ENCODE data around the gene NOS3.

Gene NOS3

DNA sequence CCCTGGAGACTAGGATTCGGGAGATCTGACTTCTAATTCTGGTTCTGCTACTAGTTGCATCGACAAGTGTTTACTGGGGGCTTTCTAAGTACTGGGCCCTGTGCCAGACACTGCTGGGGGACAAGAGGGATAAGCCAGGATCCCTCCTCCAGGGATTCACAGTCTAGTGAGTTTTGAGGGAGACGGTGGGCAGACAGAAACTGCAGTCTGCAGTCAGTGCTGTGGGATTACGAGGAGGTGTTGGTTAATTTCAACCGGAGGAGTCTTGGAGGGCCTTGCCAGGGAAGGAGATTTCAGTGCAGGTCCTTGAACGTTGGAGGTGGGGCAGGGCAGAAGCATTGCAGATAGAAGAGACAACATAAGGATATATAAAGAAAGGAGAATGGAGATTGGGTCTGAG is 9.2 kb upstream of the NOS3 start:
- DNase-seq = no peak

- DNase-seq = no peak
These were observed 8.5 kb upstream of the NOS3 start for GRCh38 chr7:150982351-150982750.

DNA sequence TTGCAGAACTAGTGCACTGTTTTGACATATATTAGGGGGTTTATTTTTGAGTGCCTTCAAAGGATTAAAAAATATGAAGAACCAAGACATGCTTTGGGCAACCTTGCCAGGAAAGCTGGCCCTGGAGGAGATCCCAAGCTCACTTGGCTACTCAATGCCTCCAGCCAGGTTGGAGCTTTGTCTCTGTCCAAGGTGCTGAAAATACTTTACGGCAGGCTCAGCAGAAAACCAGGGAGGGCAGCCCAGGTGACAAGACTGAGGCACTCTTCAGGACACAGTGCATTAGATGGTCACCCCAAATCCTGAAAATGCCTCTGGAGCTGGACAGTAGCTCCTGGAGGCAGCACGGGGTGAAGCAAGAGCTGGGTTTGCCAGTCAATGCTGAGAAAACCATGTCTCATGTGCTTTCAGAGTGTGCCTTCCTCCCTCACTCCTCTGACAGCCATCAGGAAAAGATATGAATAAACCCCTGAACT is 6.9 kb upstream of the NOS3 start:
- DNase-seq = no peak

- DNase-seq = peak; percentile 38
These were observed 4.7 kb upstream of the NOS3 start for GRCh38 chr7:150986099-150986512.

DNA sequence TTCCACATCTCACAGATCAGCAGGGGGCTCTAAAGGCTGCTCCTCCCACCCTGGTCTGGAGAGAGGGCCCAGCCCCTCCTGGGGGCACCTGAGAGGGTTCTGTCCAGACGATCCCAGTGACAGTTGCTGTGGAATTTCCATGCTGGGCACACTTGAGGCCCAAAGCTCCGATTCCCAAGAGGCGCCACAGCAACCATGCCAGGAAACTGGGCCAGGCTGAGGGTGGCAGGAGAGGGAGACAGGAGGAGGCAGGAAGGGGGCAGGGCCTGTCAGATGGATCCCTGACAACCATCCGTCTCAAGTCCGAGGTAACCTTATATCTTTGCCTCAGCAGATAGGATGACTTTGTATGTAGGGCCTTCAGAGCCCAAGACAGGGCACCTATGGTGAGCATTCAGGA is 4.3 kb upstream of the NOS3 start:
- DNase-seq = no peak

DNA sequence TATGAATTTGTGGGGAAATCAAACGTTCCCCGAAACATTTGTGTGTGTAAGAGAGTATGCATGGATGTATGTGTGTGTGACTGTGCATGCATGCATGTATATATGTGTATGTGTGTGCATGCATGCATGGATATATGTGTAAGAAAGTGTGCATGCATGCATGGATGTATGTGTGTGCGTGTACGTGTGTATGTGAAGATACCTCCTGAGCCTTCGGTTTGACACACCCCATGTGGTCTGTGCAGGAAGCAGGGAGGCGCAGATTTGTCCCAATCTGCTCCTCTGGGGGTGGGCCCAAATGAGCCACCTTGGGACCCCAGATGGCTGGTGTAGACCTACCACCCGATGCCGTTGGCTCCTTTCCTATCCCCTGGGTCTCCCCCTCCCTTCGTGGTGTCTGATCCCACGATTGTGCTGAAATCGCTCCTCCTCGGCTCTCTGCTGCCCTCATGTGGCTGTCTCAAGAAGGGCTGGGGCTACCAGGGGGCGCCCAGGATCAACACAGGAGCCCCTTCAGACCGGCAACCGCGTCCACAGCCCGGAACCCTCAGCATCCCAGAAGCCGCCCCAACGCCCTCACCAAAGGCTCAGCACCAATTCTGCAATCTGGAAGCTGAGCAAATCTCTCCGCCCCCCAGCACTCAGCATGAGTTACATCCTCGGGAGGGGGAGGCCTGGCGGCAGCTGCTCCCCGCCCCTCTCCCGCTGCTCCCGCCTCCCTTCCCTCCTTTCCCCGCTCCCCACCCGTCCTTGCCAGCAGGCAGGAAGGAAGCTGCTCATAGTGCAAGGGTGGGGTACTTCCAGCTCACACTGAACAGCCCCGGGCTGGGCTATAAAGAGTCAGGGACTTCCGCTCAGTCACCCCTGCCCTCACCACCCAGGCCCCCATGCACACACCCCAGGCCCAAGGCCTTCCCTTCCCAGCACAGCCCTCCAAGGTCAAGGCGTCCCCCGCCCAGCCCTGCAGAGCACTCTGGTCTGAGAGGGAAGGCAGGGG is 2.3 kb upstream of the NOS3 start:
- peak; percentile 58 for DNase-seq

GRCh38 chr7:150989456-150989855 is 1.4 kb upstream of the NOS3 start:
- no peak for DNase-seq

DNA sequence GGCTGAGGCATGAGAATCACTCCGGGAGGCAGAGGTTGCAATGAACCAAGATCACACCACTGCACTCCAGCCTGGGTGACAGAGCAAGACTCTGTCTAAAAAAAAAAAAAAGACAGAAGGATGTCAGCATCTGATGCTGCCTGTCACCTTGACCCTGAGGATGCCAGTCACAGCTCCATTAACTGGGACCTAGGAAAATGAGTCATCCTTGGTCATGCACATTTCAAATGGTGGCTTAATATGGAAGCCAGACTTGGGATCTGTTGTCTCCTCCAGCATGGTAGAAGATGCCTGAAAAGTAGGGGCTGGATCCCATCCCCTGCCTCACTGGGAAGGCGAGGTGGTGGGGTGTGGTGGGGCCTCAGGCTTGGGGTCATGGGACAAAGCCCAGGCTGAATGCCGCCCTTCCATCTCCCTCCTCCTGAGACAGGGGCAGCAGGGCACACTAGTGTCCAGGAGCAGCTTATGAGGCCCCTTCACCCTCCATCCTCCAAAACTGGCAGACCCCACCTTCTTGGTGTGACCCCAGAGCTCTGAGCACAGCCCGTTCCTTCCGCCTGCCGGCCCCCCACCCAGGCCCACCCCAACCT is 1.3 kb downstream of the NOS3 start:
- no peak for DNase-seq

- no peak for DNase-seq
These were observed 2.1 kb downstream of the NOS3 start for GRCh38 chr7:150992833-150993302.

- no peak for DNase-seq
These were observed 2.7 kb downstream of the NOS3 start for GRCh38 chr7:150993511-150993910.

- no peak for DNase-seq
These were observed 3.5 kb downstream of the NOS3 start for GRCh38 chr7:150994141-150994837.

- DNase-seq = no peak
These were observed 4.2 kb downstream of the NOS3 start for GRCh38 chr7:150994838-150995510.

DNA sequence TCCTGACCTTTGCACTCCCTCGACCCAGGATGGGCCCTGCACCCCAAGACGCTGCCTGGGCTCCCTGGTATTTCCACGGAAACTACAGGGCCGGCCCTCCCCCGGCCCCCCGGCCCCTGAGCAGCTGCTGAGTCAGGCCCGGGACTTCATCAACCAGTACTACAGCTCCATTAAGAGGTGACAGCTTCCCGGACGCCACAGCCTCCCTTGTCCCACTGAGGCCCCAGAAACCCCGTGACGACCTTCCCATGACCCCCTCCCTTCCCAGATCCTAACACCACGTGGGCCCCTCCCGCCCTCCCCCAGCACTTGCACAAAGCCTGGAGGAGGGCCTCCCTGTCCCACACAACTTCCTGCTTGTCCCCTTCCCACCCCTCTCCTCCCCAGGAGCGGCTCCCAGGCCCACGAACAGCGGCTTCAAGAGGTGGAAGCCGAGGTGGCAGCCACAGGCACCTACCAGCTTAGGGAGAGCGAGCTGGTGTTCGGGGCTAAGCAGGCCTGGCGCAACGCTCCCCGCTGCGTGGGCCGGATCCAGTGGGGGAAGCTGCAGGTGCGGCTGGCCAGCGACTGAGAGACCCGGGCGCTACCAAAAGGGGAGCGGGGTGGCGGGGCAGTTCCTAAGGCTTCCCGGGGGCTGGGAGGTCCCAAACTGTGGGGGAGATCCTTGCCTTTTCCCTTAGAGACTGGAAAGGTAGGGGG is 5.7 kb downstream of the NOS3 start:
- no peak for DNase-seq

DNA sequence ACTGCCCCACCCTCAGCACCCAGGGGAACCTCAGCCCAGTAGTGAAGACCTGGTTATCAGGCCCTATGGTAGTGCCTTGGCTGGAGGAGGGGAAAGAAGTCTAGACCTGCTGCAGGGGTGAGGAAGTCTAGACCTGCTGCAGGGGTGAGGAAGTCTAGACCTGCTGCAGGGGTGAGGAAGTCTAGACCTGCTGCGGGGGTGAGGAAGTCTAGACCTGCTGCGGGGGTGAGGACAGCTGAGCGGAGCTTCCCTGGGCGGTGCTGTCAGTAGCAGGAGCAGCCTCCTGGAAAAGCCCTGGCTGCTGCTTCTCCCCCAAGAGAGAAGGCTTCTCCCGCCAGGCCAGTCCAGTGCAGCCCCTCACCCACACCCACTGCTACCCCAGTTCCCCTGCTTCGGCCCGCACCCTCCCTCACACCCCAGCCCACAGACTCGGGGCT is 6.3 kb downstream of the NOS3 start:
- DNase-seq = no peak

- no peak for DNase-seq
These were observed 7.0 kb downstream of the NOS3 start for GRCh38 chr7:150997817-150998216.

DNA sequence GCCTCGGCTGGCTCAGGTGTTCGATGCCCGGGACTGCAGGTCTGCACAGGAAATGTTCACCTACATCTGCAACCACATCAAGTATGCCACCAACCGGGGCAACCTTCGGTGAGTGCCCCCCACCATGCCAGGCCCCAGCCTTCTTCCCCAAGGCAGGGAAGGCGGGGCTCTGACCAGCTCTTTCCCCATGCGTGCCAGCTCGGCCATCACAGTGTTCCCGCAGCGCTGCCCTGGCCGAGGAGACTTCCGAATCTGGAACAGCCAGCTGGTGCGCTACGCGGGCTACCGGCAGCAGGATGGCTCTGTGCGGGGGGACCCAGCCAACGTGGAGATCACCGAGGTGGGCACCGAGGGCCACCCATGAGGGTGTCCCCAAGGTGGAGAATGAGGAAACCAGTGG is 7.5 kb downstream of the NOS3 start:
- no peak for DNase-seq

DNA sequence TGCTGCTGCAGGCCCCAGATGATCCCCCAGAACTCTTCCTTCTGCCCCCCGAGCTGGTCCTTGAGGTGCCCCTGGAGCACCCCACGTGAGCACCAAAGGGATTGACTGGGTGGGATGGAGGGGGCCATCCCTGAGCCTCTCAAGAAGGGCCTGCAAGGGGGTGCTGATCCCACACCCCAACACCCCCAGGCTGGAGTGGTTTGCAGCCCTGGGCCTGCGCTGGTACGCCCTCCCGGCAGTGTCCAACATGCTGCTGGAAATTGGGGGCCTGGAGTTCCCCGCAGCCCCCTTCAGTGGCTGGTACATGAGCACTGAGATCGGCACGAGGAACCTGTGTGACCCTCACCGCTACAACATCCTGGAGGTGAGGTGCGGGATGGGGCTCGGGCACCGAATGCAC is 8.2 kb downstream of the NOS3 start:
- DNase-seq = no peak

DNA sequence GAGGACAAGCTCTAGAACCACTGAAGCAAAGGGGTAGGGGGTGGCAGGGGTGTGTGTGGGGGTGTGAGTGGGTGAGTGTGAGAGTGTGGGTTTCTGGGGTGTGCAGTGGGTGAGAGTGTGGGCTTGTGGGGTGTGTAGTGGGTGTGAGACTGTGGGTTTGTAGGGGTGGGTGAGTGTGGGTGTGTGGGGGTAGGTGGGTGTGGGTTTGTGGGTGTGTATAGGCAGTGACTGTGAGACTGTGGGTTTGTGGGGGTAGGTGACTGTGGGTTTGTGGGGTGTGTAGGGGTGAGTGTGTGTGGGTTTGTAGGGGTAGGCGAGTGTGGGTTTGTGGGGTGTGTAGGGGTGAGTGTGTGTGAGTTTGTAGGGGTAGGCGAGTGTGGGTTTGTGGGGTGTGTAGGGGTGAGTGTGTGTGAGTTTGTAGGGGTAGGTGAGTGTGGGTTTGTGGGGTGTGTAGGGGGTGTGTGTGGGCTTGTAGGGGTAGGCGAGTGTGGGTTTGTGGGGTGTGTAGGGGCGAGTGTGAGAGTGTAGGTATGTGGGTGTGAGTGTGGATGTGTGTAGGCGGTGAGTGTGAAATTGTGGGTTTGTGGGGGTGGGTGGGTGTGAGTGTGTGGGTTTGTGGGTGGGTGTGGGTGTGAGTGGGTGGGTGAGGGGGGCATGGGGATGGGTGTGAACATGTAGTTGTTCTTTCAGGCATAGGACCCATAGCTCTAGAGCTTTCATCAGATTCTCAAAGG is 8.8 kb downstream of the NOS3 start:
- DNase-seq = peak; percentile 54

- DNase-seq = no peak
These were observed 10.2 kb downstream of the NOS3 start for GRCh38 chr7:151000897-151001495.

- DNase-seq = no peak
These were observed 10.7 kb downstream of the NOS3 start for GRCh38 chr7:151001546-151001945.

GRCh38 chr7:151003572-151003971 is 12.8 kb downstream of the NOS3 start:
- DNase-seq = no peak
